Ishikawa (cell line): Measurements from ENCODE around the gene CKAP4.
A peak's percentile ranks its signal among the peaks of the same experiment; 100 is the strongest.

Experiments used
- CEBPB ChIP-seq: IDR thresholded peaks from 2 replicates; pipeline ENCODE4 v1.6.1; 2012
- CREB1 ChIP-seq: IDR thresholded peaks from 2 replicates; pipeline ENCODE4 v1.6.1; 2012; ENCODE audit warnings: low read depth
- EGR1 ChIP-seq: IDR thresholded peaks from 2 replicates; pipeline ENCODE4 v1.6.1; 2012
- EP300 ChIP-seq: IDR thresholded peaks from 2 replicates; pipeline ENCODE4 v1.6.1; 2012; ENCODE audit warnings: borderline replicate concordance
- FOXM1 ChIP-seq: IDR thresholded peaks from 2 replicates; pipeline ENCODE4 v1.6.1; 2012; ENCODE audit warnings: low read depth, borderline replicate concordance
- NFIC ChIP-seq: IDR thresholded peaks from 2 replicates; pipeline ENCODE4 v1.6.1; 2012
- RAD21 ChIP-seq: IDR thresholded peaks from 2 replicates; pipeline ENCODE4 v1.6.1; 2012; ENCODE audit warnings: low read depth
- TAF1 ChIP-seq: IDR thresholded peaks from 2 replicates; pipeline ENCODE4 v1.6.1; 2012; ENCODE audit warnings: low read depth, mild to moderate bottlenecking
- TCF12 ChIP-seq: IDR thresholded peaks from 2 replicates; pipeline ENCODE4 v1.6.1; 2012; ENCODE audit warnings: low read depth
- TEAD4 ChIP-seq: IDR thresholded peaks from 2 replicates; pipeline ENCODE4 v1.6.1; 2012
- YY1 ChIP-seq: IDR thresholded peaks from 2 replicates; pipeline ENCODE4 v1.6.1; 2012; ENCODE audit warnings: low read depth
- ZBTB7A ChIP-seq: IDR thresholded peaks from 2 replicates; pipeline ENCODE4 v1.6.1; 2012; ENCODE audit warnings: low read depth
- TF ChIP-seq, protein P1 (sequence below): IDR thresholded peaks from 2 replicates; pipeline ENCODE4 v1.6.1; 2012
- TF ChIP-seq, protein P2 (sequence below): IDR thresholded peaks from 2 replicates; pipeline ENCODE4 v1.6.1; 2012
- TF ChIP-seq, protein P3 (sequence below): IDR thresholded peaks from 2 replicates; pipeline ENCODE4 v1.6.1; 2012; ENCODE audit warnings: low read depth, mild to moderate bottlenecking

CKAP4 gene

DNA sequence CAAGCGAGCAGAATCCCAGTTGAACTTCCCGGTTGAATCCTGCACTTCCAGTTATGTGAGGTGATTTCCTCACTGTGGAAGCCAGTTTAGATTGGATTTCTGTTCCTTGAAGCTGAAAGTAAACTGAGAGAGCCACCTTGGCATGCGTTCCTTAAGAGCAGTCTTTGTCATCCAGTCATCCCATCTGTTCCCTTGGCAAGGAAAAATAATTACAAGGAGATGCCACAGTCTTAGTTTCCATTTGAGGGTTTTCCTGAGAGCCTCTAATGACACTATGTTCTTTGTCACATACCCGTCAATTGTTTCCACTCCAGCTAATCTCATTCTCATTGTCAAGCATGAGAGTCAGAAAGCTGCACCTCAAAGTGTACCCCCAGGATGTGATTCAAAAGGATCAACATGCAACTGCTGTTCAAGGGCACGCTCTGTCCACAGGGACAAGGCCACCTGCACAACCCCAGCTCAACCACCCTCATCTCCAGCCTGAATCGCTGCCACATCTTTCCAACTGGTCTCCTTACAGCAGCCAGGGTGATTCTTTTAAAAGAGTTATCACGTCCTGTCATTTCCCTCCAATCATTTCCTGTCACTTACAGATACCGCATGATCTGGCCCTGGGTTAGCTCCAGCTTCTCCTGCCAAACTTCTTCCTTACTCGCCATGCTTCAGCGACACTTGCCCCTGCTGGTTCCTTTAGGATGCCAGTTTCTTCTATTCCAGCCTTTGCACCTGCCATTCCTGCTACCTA, 36.7 kb upstream of the CKAP4 start:
- no peak for TF ChIP-seq TEAD4
- TF ChIP-seq, protein P1, sequence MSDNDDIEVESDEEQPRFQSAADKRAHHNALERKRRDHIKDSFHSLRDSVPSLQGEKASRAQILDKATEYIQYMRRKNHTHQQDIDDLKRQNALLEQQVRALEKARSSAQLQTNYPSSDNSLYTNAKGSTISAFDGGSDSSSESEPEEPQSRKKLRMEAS = no peak
- no peak for TF ChIP-seq EP300
- TF ChIP-seq, protein P2, sequence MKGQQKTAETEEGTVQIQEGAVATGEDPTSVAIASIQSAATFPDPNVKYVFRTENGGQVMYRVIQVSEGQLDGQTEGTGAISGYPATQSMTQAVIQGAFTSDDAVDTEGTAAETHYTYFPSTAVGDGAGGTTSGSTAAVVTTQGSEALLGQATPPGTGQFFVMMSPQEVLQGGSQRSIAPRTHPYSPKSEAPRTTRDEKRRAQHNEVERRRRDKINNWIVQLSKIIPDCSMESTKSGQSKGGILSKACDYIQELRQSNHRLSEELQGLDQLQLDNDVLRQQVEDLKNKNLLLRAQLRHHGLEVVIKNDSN = no peak
- no peak for TF ChIP-seq TAF1
- no peak for TF ChIP-seq EGR1
- no peak for TF ChIP-seq NFIC
- no peak for TF ChIP-seq ZBTB7A

DNA sequence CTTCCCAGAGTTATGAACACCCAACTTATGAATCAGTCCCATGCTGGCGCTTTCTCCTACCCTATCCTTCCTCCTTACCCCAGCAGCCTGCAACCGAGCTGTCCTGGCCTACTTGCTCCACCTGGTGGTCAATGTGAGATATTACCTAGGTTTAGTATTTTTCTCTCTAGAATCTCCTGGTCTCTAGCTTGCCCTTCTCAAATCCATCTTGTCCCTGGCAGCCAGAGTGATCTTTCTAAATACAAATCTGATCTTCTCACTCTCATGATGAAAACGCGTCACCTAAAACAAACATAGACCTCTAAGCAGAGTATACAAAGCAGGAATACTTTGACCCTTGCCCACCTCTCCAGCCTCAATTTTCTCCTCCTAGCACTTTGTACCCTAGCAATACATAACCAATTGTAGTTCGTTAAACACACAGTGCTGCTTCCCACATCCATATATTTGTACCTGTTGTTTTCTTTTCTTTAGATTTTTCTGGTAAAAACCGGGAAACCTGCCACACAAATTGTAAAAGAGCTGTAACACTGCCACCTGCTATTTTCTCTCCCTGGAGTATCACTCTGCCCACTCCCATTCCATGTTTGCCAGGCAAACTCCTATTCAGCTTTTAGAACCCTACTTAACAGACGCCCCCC, 34.8 kb upstream of the CKAP4 start:
- TF ChIP-seq NFIC = no peak
- peak; percentile 85 for TF ChIP-seq RAD21

DNA sequence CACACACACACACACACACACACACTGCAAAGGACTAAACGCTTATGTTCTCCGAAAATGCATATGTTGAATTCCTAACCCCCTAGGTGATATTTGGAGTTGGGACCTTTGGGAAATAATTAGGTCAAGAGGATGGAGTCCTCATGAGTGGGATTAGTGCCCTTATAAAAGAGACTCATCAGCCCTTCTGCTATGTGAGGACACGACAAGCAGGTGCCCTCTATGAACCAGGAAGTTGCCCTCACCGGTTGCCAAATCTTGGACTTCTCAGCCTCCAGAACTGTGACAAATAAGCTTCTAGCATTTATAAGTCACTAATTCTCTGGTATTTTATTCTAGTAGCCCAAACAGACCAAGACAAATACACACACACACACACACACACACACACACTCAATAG, 34.0 kb upstream of the CKAP4 start:
- TF ChIP-seq, protein P2 = no peak
- no peak for TF ChIP-seq NFIC

DNA sequence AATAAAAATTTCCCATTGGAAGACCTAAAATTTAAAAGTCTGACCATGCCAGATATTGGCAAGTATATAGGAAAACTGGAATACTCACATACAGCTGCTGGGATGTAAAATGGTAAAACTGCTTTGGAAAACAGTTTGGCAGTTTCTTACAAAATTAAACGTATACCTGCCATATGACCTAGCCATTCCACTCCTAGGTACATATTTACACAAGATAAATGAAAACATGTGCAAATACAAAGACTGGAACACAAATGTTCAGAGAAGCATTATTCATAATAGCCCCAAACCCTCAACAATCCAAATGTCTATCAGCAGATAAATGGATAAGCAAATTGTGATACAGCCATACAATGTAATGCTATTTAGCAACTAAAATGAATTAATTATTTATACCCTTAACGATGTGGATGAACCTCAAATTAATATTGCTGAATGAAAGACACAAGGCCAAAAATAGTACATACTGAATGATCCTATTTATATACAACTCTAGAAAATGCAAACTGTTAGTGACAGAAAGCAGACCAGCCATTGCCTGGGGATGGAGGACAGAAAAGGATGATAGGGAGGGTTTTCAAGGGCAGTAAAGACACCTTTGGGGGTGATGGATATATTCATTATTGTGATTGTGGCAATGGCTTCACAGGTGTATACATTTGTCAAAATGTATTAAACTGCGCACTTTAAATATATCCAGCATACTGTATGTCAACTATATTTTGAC, 33.4 kb upstream of the CKAP4 start:
- TF ChIP-seq NFIC = no peak

DNA sequence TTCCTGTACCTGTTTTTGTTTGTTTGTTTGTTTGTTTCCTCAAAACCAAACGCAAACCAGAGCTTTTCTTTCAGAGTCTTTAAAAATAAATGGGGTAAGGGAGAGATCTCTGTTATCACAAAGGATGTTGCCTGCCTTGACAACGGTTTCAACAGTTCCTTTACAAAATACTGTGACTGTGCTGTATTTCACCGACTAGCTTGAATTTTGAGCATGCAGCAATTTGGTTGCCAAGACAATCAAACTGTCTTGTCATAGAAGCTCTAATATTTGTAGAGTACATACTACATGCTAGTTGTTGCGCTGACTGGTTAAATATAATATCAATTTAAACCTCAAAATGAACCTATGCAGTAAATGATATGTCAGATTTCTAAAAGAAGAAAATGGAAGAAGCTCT, 32.3 kb upstream of the CKAP4 start:
- no peak for TF ChIP-seq NFIC
- no peak for TF ChIP-seq FOXM1
- TF ChIP-seq, protein P3, sequence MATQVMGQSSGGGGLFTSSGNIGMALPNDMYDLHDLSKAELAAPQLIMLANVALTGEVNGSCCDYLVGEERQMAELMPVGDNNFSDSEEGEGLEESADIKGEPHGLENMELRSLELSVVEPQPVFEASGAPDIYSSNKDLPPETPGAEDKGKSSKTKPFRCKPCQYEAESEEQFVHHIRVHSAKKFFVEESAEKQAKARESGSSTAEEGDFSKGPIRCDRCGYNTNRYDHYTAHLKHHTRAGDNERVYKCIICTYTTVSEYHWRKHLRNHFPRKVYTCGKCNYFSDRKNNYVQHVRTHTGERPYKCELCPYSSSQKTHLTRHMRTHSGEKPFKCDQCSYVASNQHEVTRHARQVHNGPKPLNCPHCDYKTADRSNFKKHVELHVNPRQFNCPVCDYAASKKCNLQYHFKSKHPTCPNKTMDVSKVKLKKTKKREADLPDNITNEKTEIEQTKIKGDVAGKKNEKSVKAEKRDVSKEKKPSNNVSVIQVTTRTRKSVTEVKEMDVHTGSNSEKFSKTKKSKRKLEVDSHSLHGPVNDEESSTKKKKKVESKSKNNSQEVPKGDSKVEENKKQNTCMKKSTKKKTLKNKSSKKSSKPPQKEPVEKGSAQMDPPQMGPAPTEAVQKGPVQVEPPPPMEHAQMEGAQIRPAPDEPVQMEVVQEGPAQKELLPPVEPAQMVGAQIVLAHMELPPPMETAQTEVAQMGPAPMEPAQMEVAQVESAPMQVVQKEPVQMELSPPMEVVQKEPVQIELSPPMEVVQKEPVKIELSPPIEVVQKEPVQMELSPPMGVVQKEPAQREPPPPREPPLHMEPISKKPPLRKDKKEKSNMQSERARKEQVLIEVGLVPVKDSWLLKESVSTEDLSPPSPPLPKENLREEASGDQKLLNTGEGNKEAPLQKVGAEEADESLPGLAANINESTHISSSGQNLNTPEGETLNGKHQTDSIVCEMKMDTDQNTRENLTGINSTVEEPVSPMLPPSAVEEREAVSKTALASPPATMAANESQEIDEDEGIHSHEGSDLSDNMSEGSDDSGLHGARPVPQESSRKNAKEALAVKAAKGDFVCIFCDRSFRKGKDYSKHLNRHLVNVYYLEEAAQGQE = no peak
- no peak for TF ChIP-seq TCF12
- TF ChIP-seq TEAD4 = no peak
- TF ChIP-seq, protein P1 = no peak
- TF ChIP-seq, protein P2 = no peak
- TF ChIP-seq CEBPB = no peak
- no peak for TF ChIP-seq ZBTB7A
- no peak for TF ChIP-seq YY1
- TF ChIP-seq TAF1 = no peak
- TF ChIP-seq RAD21 = no peak
- TF ChIP-seq EGR1 = no peak
- no peak for TF ChIP-seq EP300
- no peak for TF ChIP-seq CREB1

DNA sequence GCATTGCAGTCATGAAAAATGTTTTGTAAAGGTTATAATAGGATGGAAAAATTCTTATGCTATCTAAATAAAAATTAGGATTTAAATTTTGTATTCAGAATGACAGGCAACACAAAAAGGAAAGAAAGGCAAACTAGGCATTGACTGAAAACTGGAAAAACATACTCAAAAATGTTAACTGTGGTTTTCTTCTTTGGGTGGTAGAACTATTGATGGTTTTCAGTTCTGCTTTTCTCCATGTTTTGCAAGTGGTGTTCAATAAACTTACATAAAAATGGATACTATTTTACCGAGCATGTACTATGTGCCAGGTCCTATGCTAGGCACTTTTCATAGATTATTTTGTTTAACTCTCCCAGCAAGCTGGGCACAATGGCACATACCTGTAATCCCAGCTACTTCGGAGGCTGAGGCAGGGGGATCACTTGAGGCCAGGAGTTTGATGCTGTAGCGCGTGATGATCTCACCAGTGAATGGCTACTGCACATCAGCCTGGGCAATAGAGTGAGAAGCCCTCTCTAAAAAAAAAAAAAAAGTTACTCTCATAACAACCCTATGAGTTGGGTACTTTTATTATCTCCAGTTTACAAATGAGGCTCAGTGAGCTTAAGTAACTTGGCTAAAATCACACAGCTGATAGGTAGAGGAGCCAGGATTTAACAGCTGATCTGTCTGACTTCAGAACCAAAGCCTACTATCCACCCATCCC, 28.4 kb upstream of the CKAP4 start:
- TF ChIP-seq, protein P2 = no peak
- no peak for TF ChIP-seq TCF12

DNA sequence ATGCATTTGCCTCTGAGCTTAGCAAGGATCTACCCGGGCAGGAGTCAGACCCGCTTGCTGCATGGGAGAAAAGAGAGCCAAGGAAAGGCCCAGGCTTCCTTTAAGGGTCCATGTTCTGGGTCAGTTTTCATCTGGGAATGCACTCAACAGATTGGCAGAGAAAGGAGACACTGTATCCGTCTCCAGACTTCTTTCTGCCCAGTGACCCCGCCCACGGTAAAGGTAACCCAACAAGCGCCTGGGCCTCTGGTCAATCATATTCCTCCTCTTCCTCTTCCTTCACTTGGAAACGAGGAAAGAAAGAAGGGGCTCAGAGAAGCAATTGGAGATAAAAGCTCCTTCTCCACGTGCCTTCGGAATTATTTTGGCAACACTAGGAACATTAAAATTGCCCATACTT, 27.6 kb upstream of the CKAP4 start:
- TF ChIP-seq EP300 = no peak
- TF ChIP-seq, protein P3 = no peak
- no peak for TF ChIP-seq TCF12
- no peak for TF ChIP-seq TAF1
- TF ChIP-seq, protein P1 = no peak
- TF ChIP-seq NFIC = no peak
- TF ChIP-seq CEBPB = no peak
- TF ChIP-seq YY1 = no peak
- no peak for TF ChIP-seq ZBTB7A
- no peak for TF ChIP-seq FOXM1
- TF ChIP-seq, protein P2 = no peak
- TF ChIP-seq TEAD4 = no peak
- TF ChIP-seq RAD21 = no peak
- TF ChIP-seq CREB1 = no peak
- TF ChIP-seq EGR1 = no peak
